Measurements from ENCODE around the gene AP1M1.

AP1M1 gene

DNA sequence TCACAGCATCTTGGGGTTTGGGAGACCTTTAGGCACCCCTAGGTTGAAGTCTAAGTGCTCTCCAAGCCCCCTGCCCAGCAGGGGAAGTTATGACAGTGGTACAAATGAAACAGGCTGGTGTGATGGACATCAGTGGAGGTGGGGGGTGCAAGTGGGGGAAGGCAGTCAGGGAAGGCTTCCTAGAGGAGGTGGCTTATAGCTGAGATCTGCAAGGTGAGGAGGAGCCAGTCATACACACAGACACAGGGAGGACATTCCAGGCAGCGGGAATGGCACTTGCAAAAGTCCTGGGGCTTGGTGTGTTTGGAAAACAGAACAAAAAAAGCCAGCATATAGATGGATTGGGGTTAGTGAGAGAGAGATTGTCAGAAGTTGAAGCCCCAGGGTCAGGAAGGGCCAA lies 42.6 kb upstream of the AP1M1 start:
- TF ChIP-seq, protein P1, sequence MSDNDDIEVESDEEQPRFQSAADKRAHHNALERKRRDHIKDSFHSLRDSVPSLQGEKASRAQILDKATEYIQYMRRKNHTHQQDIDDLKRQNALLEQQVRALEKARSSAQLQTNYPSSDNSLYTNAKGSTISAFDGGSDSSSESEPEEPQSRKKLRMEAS (IDR thresholded peaks at IDR 0.05), result no peak
- no peak for TF ChIP-seq TEAD4 (IDR thresholded peaks at IDR 0.05)
- no peak for TF ChIP-seq CREB1 (IDR thresholded peaks at IDR 0.05; ENCODE audit: low read depth)
- TF ChIP-seq NFIC (IDR thresholded peaks at IDR 0.05), result no peak
- no peak for TF ChIP-seq CEBPB (IDR thresholded peaks at IDR 0.05)
- TF ChIP-seq RAD21 (IDR thresholded peaks at IDR 0.05; ENCODE audit: low read depth), result no peak
- no peak for TF ChIP-seq REST (IDR thresholded peaks at IDR 0.05; ENCODE audit: low read depth)
- TF ChIP-seq ZBTB7A (IDR thresholded peaks at IDR 0.05; ENCODE audit: low read depth), result no peak
- no peak for TF ChIP-seq FOXM1 (IDR thresholded peaks at IDR 0.05; ENCODE audit: borderline replicate concordance, low read depth)
- no peak for TF ChIP-seq TAF1 (IDR thresholded peaks at IDR 0.05; ENCODE audit: low read depth)
- no peak for TF ChIP-seq EP300 (IDR thresholded peaks at IDR 0.05; ENCODE audit: borderline replicate concordance)
- TF ChIP-seq TCF12 (IDR thresholded peaks at IDR 0.05; ENCODE audit: low read depth), result no peak
- TF ChIP-seq, protein P2, sequence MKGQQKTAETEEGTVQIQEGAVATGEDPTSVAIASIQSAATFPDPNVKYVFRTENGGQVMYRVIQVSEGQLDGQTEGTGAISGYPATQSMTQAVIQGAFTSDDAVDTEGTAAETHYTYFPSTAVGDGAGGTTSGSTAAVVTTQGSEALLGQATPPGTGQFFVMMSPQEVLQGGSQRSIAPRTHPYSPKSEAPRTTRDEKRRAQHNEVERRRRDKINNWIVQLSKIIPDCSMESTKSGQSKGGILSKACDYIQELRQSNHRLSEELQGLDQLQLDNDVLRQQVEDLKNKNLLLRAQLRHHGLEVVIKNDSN (IDR thresholded peaks at IDR 0.05), result no peak
- no peak for TF ChIP-seq YY1 (IDR thresholded peaks at IDR 0.05; ENCODE audit: low read depth)
- no peak for TF ChIP-seq EGR1 (IDR thresholded peaks at IDR 0.05)

DNA sequence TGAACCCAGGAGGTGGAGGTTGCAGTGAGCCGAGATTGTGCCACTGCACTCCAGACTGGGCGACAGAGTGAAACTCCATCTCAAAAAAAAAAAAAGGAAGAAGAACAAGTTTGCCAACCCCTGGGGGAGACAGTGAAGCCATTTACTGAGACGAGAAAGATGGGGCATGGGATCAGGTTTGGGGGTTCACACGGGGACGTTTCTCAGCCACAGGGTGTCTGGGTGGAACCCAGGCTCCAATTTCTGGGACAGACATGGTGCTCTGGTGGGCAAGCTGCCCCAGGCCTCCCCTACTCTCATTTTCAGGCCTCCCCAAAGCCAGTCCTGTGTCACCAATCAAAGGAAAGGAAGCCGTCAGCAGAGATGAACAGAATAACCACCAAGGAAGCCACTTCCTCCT lies 40.8 kb upstream of the AP1M1 start:
- TF ChIP-seq TAF1 (IDR thresholded peaks at IDR 0.05; ENCODE audit: low read depth) (no peak), YY1 (IDR thresholded peaks at IDR 0.05; ENCODE audit: low read depth) (no peak), CEBPB (IDR thresholded peaks at IDR 0.05) (no peak), TEAD4 (IDR thresholded peaks at IDR 0.05) (no peak), RAD21 (IDR thresholded peaks at IDR 0.05; ENCODE audit: low read depth) (no peak), NFIC (IDR thresholded peaks at IDR 0.05) (no peak), REST (IDR thresholded peaks at IDR 0.05; ENCODE audit: low read depth) (no peak), FOXM1 (IDR thresholded peaks at IDR 0.05; ENCODE audit: borderline replicate concordance, low read depth) (no peak), ZBTB7A (IDR thresholded peaks at IDR 0.05; ENCODE audit: low read depth) (no peak), CREB1 (IDR thresholded peaks at IDR 0.05; ENCODE audit: low read depth) (no peak), TCF12 (IDR thresholded peaks at IDR 0.05; ENCODE audit: low read depth) (no peak), EGR1 (IDR thresholded peaks at IDR 0.05) (no peak), EP300 (IDR thresholded peaks at IDR 0.05; ENCODE audit: borderline replicate concordance) (no peak)
- TF ChIP-seq, protein P1 (IDR thresholded peaks at IDR 0.05), result no peak
- TF ChIP-seq, protein P2 (IDR thresholded peaks at IDR 0.05), result no peak

DNA sequence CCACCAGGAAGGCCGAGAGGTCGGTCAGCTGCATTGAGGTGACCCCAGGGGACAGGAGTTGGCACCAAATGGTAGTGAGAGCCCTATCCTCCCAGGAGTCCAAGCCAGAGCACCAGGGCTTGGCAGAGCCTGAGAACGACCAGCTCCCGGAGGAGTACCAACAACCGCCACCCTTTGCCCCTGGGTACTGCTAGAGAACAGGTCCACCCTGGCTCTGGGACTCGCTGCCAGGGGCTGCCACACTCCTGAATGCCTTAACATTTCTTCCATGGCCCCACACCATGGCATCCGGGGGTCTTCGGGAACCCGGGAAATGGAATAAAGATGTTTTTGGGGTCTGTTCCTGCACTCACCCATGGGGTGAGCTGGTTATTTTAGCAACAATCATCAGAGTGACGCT lies 40.1 kb upstream of the AP1M1 start:
- TF ChIP-seq TAF1 (IDR thresholded peaks at IDR 0.05; ENCODE audit: low read depth) (no peak), TCF12 (IDR thresholded peaks at IDR 0.05; ENCODE audit: low read depth) (no peak), YY1 (IDR thresholded peaks at IDR 0.05; ENCODE audit: low read depth) (no peak), CREB1 (IDR thresholded peaks at IDR 0.05; ENCODE audit: low read depth) (no peak), CEBPB (IDR thresholded peaks at IDR 0.05) (no peak), EGR1 (IDR thresholded peaks at IDR 0.05) (no peak), TEAD4 (IDR thresholded peaks at IDR 0.05) (no peak), REST (IDR thresholded peaks at IDR 0.05; ENCODE audit: low read depth) (no peak), NFIC (IDR thresholded peaks at IDR 0.05) (no peak), FOXM1 (IDR thresholded peaks at IDR 0.05; ENCODE audit: borderline replicate concordance, low read depth) (no peak)
- TF ChIP-seq, protein P1 (IDR thresholded peaks at IDR 0.05), result no peak
- TF ChIP-seq, protein P2 (IDR thresholded peaks at IDR 0.05), result no peak

DNA sequence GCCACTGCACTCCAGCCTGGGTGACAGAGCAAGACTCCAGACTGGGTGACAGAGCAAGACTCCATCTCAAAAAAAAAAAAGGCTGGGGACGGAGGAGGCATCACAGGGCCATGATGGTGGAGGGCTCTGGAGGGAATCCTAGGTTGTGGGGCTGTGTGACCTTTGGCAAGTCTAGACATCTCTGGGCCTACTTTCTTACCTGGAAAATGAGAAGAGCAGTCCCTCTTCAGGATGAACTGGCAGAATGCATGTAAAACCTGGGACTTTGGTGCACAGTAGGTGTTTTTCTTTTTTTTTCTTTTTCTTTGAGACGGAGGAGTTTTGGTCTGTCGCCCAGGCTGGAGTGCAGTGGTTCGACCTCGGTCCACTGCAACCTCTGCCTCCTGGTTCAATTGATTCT lies 38.1 kb upstream of the AP1M1 start:
- TF ChIP-seq EP300 (IDR thresholded peaks at IDR 0.05; ENCODE audit: borderline replicate concordance) (no peak), EGR1 (IDR thresholded peaks at IDR 0.05) (no peak), NFIC (IDR thresholded peaks at IDR 0.05) (no peak), RAD21 (IDR thresholded peaks at IDR 0.05; ENCODE audit: low read depth) (no peak), YY1 (IDR thresholded peaks at IDR 0.05; ENCODE audit: low read depth) (no peak), TAF1 (IDR thresholded peaks at IDR 0.05; ENCODE audit: low read depth) (no peak), TEAD4 (IDR thresholded peaks at IDR 0.05) (no peak), REST (IDR thresholded peaks at IDR 0.05; ENCODE audit: low read depth) (no peak), TCF12 (IDR thresholded peaks at IDR 0.05; ENCODE audit: low read depth) (no peak), CREB1 (IDR thresholded peaks at IDR 0.05; ENCODE audit: low read depth) (no peak), CEBPB (IDR thresholded peaks at IDR 0.05) (no peak), FOXM1 (IDR thresholded peaks at IDR 0.05; ENCODE audit: borderline replicate concordance, low read depth) (no peak)
- TF ChIP-seq, protein P1 (IDR thresholded peaks at IDR 0.05), result no peak
- TF ChIP-seq, protein P2 (IDR thresholded peaks at IDR 0.05), result no peak

Data from Ishikawa (cell line).